Mesenchymal stem cell (in vitro differentiated cells and primary cell): ENCODE results near the gene CAPN2.

Source experiments
- DNase-seq: peaks from one replicate; pipeline ENCODE4 v3.0.0-alpha.2; 2013
- H2AFZ ChIP-seq: one replicate; pipeline ENCODE4 v1.6.1; 2013; ENCODE audit warnings: low read depth, mild to moderate bottlenecking, control low read depth, inconsistent platforms, low read length, moderate library complexity
- H2AK5ac ChIP-seq: 2 replicates; pipeline ENCODE4 v1.6.1; 2013; ENCODE audit warnings: low read length, moderate library complexity, mild to moderate bottlenecking, inconsistent platforms; ENCODE audit not compliant: severe bottlenecking
- H2BK120ac ChIP-seq: one replicate; pipeline ENCODE4 v1.6.1; 2013; ENCODE audit warnings: low read depth, mild to moderate bottlenecking, inconsistent platforms, low read length, moderate library complexity
- H2BK12ac ChIP-seq, 2 experiments: one replicate each; pipeline ENCODE4 v1.6.1; 2013; ENCODE audit warnings: inconsistent platforms in 2 of 2, low read length in 2 of 2, mild to moderate bottlenecking in 2 of 2, moderate library complexity in 2 of 2, control low read depth in 1 of 2
- H2BK15ac ChIP-seq: one replicate; pipeline ENCODE4 v1.6.1; 2013; ENCODE audit warnings: mild to moderate bottlenecking, low read depth, inconsistent platforms; ENCODE audit not compliant: poor library complexity, severe bottlenecking
- H2BK5ac ChIP-seq: 2 replicates; pipeline ENCODE4 v1.6.1; 2013; ENCODE audit warnings: low read depth, mild to moderate bottlenecking, low read length, control low read depth, inconsistent platforms; ENCODE audit not compliant: poor library complexity, severe bottlenecking
- H3K14ac ChIP-seq, 2 experiments: one replicate each; pipeline ENCODE4 v1.6.1; 2013; ENCODE audit warnings: inconsistent platforms in 2 of 2, low read length in 2 of 2, control low read depth in 1 of 2, mild to moderate bottlenecking in 1 of 2, moderate library complexity in 1 of 2
- H3K18ac ChIP-seq, 2 experiments: one replicate each; pipeline ENCODE4 v1.6.1; 2013; ENCODE audit warnings: inconsistent platforms in 2 of 2, low read length in 2 of 2, control low read depth in 1 of 2, low read depth in 1 of 2, mild to moderate bottlenecking in 1 of 2
- H3K23ac ChIP-seq, 2 experiments: one replicate each; pipeline ENCODE4 v1.6.1; 2013; ENCODE audit warnings: inconsistent platforms in 2 of 2, low read length in 2 of 2, mild to moderate bottlenecking in 2 of 2, moderate library complexity in 2 of 2, control low read depth in 1 of 2
- H3K27ac ChIP-seq: 2 replicates; pipeline ENCODE4 v1.5.1; 2013; ENCODE audit warnings: mild to moderate bottlenecking, moderate library complexity, low read length, control low read depth, inconsistent platforms; ENCODE audit not compliant: poor library complexity, severe bottlenecking
- H3K27me3 ChIP-seq, 2 experiments: 2 replicates each; pipeline versions ENCODE4 v1.6.1 to v1.7.0; 2013; ENCODE audit warnings: low read length in 2 of 2, mild to moderate bottlenecking in 2 of 2, moderate library complexity in 2 of 2, control low read depth in 1 of 2, inconsistent platforms in 1 of 2; ENCODE audit not compliant: control insufficient read depth in 1 of 2, insufficient read depth in 1 of 2
- H3K36me3 ChIP-seq, 2 experiments: 2 replicates each; pipeline versions ENCODE4 v1.6.1 to v1.7.0; 2013; ENCODE audit warnings: low read length in 2 of 2, control low read depth in 1 of 2, inconsistent platforms in 1 of 2, low read depth in 1 of 2, mild to moderate bottlenecking in 1 of 2; ENCODE audit not compliant: insufficient read depth in 2 of 2, control insufficient read depth in 1 of 2
- H3K4ac ChIP-seq, 2 experiments: one replicate each; pipeline ENCODE4 v1.6.1; 2013; ENCODE audit warnings: inconsistent platforms in 2 of 2, low read length in 2 of 2, mild to moderate bottlenecking in 2 of 2, moderate library complexity in 2 of 2, control low read depth in 1 of 2, low read depth in 1 of 2
- H3K4me1 ChIP-seq: 2 replicates; pipeline ENCODE4 v1.6.1; 2013; ENCODE audit warnings: low read depth, low read length, control low read depth; ENCODE audit not compliant: control insufficient read depth, insufficient read depth
- H3K4me2 ChIP-seq: 2 replicates; pipeline ENCODE4 v1.6.1; 2013; ENCODE audit warnings: low read length, mild to moderate bottlenecking, inconsistent platforms; ENCODE audit not compliant: poor library complexity, severe bottlenecking
- H3K4me3 ChIP-seq, 2 experiments: 2 replicates each; pipeline versions ENCODE4 v1.5.1 to v1.7.0; 2013; ENCODE audit warnings: low read length in 2 of 2, mild to moderate bottlenecking in 2 of 2, control low read depth in 1 of 2, low read depth in 1 of 2; ENCODE audit not compliant: insufficient read depth in 1 of 2
- H3K79me1 ChIP-seq: replicated peaks from 2 replicates; pipeline ENCODE4 v1.6.1; 2013; ENCODE audit warnings: mild to moderate bottlenecking, control low read depth, low read length, inconsistent platforms; ENCODE audit not compliant: poor library complexity, severe bottlenecking
- H3K9ac ChIP-seq: 2 replicates; pipeline ENCODE4 v1.7.0; 2013; ENCODE audit warnings: mild to moderate bottlenecking, low read length, moderate library complexity
- H3K9me3 ChIP-seq: 2 replicates; pipeline ENCODE4 v1.7.0; 2013; ENCODE audit warnings: mild to moderate bottlenecking, low read length; ENCODE audit not compliant: control insufficient read depth
- H4K8ac ChIP-seq: one replicate; pipeline ENCODE4 v1.6.1; 2013; ENCODE audit warnings: inconsistent platforms, mild to moderate bottlenecking, low read length, moderate library complexity
- H4K91ac ChIP-seq: one replicate; pipeline ENCODE4 v1.6.1; 2013; ENCODE audit warnings: mild to moderate bottlenecking, low read length, inconsistent platforms
- WGBS: methylation state at CpG from one replicate; pipeline ENCODE4 v1.1.7; 2013; ENCODE audit warnings: mixed read lengths; 5-methylcytosine and 5-hydroxymethylcytosine counted together

Gene CAPN2

GRCh38 chr1:223714849-223715603, 2.7 kb downstream of the CAPN2 start:
- H3K4me3 ChIP-seq: peak overlapping the region in 1 of 2 experiments; percentile 97
- no peaks in the 10 kb centered on the region for H3K9me3 ChIP-seq

GRCh38 chr1:223715604-223716172, 3.3 kb downstream of the CAPN2 start:
- Histone ChIP-seq H3K36me3 (peaks cover 23 to 64% of the 10 kb centered on the region in 2 experiments), H3K27me3 (no peaks in the 10 kb centered on the region), H3K9ac (peak overlapping the region; percentile 99), H3K18ac (no peak overlapping the region), H3K14ac (no peak overlapping the region), H3K4me2 (peak overlapping the region; percentile 47), H3K9me3 (no peaks in the 10 kb centered on the region), H3K4me3 (peak overlapping the region in 1 of 2 experiments; percentile 97), H2BK12ac (peak overlapping the region in 1 of 2 experiments; percentile 29), H3K4ac (no peak overlapping the region), H3K4me1 (peaks cover 36% of the 10 kb centered on the region), H4K91ac (peak overlapping the region; percentile 55), H4K8ac (peak overlapping the region; percentile 19), H3K23ac (no peak overlapping the region), H2BK15ac (peak overlapping the region; percentile 4), H3K27ac (peak overlapping the region; percentile 85), H2AK5ac (peak overlapping the region; percentile 26), H2BK120ac (no peak overlapping the region), H2AFZ (no peak overlapping the region), H3K79me1 (peaks cover 1% of the 10 kb centered on the region), H2BK5ac (no peak overlapping the region)
- 54% methylated on average over 6 of the region's 6 CpGs for WGBS
- DNase-seq: no peak

More at GRCh38 chr1:223714849-223715603, 2.7 kb downstream of the CAPN2 start:
- Histone ChIP-seq H2BK5ac (peak overlapping the region; percentile 33), H3K4ac (peak overlapping the region in 1 of 2 experiments; percentile 67), H2AK5ac (peak overlapping the region; percentile 33), H2BK12ac (peak overlapping the region in 1 of 2 experiments; percentile 97), H2AFZ (no peak overlapping the region), H3K27me3 (no peaks in the 10 kb centered on the region), H4K8ac (peak overlapping the region; percentile 35), H3K9ac (peak overlapping the region; percentile 99), H4K91ac (peak overlapping the region; percentile 55), H3K14ac (peak overlapping the region in 1 of 2 experiments; percentile 89), H2BK15ac (peak overlapping the region; percentile 44), H3K4me1 (peaks cover 32% of the 10 kb centered on the region), H3K18ac (peak overlapping the region; percentile 11 to 92), H2BK120ac (peak overlapping the region; percentile 7), H3K27ac (peak overlapping the region; percentile 85), H3K23ac (no peak overlapping the region), H3K4me2 (peak overlapping the region; percentile 51), H3K36me3 (peaks cover 19 to 57% of the 10 kb centered on the region in 2 experiments), H3K79me1 (peaks cover 3% of the 10 kb centered on the region)
- WGBS: 21% methylated on average over 9 of the region's 9 CpGs
- peak; percentile 92 for DNase-seq

- Histone ChIP-seq H3K4me1 (peaks cover 40% of the 10 kb centered on the region), H4K91ac (no peak overlapping the region), H3K4me2 (no peak overlapping the region), H3K4me3 (peak overlapping the region in 1 of 2 experiments; percentile 97), H2AK5ac (peak overlapping the region; percentile 59), H2BK12ac (peak overlapping the region; percentile 29 to 75), H3K27ac (peak overlapping the region; percentile 85), H3K4ac (peak overlapping the region in 1 of 2 experiments; percentile 62), H2BK15ac (peak overlapping the region; percentile 41), H3K27me3 (no peaks in the 10 kb centered on the region), H3K18ac (peak overlapping the region; percentile 25 to 71), H3K79me1 (no peaks in the 10 kb centered on the region), H4K8ac (peak overlapping the region; percentile 12), H2BK5ac (no peak overlapping the region), H3K9ac (peak overlapping the region; percentile 99), H3K36me3 (peaks cover 26 to 69% of the 10 kb centered on the region in 2 experiments), H2AFZ (no peak overlapping the region), H3K14ac (peak overlapping the region in 1 of 2 experiments; percentile 35), H2BK120ac (no peak overlapping the region), H3K9me3 (no peaks in the 10 kb centered on the region), H3K23ac (no peak overlapping the region)
- 72% methylated on average over 7 of the region's 7 CpGs for WGBS
- no peak for DNase-seq
Measured at GRCh38 chr1:223716302-223716862, 4.0 kb downstream of the CAPN2 start.

GRCh38 chr1:223717123-223717522, 4.8 kb downstream of the CAPN2 start:
- Histone ChIP-seq H3K36me3 (peaks cover 29 to 75% of the 10 kb centered on the region in 2 experiments), H3K23ac (peak overlapping the region in 1 of 2 experiments; percentile 35), H3K9ac (peak overlapping the region; percentile 99), H3K14ac (no peak overlapping the region), H2BK15ac (no peak overlapping the region), H3K9me3 (no peaks in the 10 kb centered on the region), H2BK120ac (no peak overlapping the region), H3K4me2 (no peak overlapping the region), H3K27ac (peak overlapping the region; percentile 71), H4K8ac (peak overlapping the region; percentile 16), H2BK5ac (no peak overlapping the region), H3K4ac (peak overlapping the region in 1 of 2 experiments; percentile 62), H3K79me1 (no peaks in the 10 kb centered on the region), H3K27me3 (no peaks in the 10 kb centered on the region), H2BK12ac (peak overlapping the region in 1 of 2 experiments; percentile 49), H3K4me3 (peak overlapping the region in 1 of 2 experiments; percentile 97), H3K4me1 (peaks cover 37% of the 10 kb centered on the region), H3K18ac (peak overlapping the region; percentile 23 to 63), H4K91ac (no peak overlapping the region), H2AK5ac (peak overlapping the region; percentile 58), H2AFZ (no peak overlapping the region)
- no peak for DNase-seq
- WGBS: 82% methylated on average over 4 of the region's 5 CpGs
